ENCODE measurements around the gene C16orf92.

The C16orf92 gene

GRCh38 chr16:29988346-29989075 is 34.5 kb upstream of the C16orf92 start:
- DNase-seq (ENCODE audit: extremely low read depth in 1 of 2, low read depth in 1 of 2), result no peak

GRCh38 chr16:29989111-29989858 is 33.7 kb upstream of the C16orf92 start:
- DNase-seq (ENCODE audit: extremely low read depth in 1 of 2, low read depth in 1 of 2), result no peak

GRCh38 chr16:29990034-29990433 is 33.0 kb upstream of the C16orf92 start:
- DNase-seq (ENCODE audit: extremely low read depth in 1 of 2, low read depth in 1 of 2), result no peak

GRCh38 chr16:29990883-29991570 is 32.0 kb upstream of the C16orf92 start:
- DNase-seq (ENCODE audit: extremely low read depth in 1 of 2, low read depth in 1 of 2), result no peak

GRCh38 chr16:29991571-29991904 is 31.5 kb upstream of the C16orf92 start:
- no peak for DNase-seq (ENCODE audit: extremely low read depth in 1 of 2, low read depth in 1 of 2)

DNA sequence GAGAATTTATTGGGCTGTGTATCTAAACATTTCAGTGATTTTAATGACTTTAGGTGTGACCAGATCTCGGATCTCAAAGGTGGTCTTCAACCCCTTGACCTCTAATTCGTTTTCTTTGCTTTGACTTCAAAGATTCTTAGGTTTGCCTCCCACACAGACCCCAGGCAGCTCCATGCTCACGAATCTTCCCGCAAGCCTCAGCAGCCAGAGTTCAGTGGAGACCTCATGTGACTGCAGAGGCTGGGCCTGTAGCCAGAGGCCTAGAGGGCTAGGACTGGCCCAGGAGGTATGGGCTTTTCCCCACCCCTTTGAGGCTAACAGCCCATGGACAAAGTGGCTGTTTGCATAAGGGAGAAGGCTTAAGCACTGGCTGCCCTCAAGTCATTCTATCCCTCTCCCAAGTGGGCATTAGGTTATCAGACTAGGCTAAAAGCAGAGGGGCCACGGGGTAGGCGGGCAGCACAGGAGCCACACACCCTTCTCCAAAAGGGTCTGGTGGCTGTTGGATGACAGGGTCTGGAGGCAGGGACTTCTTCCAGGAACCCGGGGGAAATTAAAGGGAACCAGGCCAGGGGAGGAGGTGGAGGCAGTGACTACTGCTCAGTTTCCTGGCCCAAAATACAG is 30.5 kb upstream of the C16orf92 start:
- DNase-seq (ENCODE audit: extremely low read depth in 1 of 2, low read depth in 1 of 2), result no peak

DNA sequence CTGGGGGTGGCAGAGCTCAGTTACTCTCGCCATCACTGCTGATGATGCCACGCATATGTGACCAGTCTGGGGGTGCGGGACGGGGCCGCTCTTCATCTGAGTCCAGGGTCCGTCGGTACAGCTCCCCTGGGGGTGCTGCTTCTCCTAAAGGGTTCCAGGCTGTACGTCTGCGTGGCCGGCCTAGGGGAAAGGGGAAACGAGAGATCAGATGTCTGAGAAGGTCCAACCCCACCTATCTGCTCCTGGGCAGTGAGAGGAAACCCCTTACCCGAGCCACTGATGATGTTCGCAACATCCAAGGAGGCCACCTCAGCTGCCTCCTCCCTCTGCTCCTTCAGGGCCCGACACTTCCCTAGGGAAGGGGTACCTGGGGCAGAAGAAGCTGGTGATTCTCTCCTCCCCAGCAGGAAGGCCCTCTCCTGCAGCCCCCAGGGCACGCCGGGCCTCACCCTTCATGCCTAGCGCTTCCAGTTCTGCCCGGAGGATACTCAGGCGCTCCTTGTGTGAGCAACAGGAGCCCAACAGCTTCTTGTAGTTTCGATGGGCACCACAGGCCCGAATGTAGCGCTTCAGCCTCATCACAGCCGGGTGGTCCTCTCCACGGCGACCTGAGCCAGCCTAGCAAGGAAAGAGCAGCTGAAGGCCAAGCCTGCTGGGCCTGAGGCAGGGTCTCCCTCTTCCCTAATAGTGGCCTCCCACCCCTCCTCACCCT is 29.7 kb upstream of the C16orf92 start:
- no peak for DNase-seq (ENCODE audit: extremely low read depth in 1 of 2, low read depth in 1 of 2)

DNA sequence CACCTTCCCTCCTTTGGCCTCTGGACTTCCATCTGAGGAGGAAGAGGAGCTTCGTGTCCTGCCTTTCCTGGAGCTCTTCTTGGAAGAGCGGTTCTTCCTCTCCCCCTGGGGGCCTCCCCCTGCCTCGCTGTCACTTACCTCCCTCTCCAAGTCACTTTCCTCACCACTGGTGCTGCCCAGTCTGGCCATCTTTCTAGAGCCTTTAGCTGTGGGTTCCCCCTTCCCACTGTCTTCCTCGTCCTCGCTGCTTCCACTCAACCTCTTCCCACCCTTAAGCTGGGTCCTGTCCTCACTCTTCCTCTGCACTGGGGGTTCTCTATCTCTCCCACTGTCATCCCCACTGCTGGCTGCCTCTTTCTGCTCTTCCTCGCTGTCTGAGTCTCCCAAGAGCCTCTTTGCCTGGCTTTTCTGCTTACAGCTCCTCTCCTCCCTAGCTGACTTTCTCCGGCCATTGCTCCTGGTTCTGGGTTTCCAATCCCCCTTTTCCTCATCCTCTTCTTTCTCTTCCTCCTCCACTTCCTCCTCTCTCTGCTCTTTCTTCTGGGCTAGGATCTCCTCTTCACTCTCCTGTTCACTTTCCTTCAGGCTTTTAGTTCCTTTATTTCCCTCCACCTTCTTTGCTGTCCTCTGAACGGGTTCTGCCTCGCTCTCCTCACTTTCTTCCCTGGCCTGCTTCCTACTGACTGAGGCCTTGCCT is 28.9 kb upstream of the C16orf92 start:
- DNase-seq (ENCODE audit: extremely low read depth in 1 of 2, low read depth in 1 of 2), result no peak

DNA sequence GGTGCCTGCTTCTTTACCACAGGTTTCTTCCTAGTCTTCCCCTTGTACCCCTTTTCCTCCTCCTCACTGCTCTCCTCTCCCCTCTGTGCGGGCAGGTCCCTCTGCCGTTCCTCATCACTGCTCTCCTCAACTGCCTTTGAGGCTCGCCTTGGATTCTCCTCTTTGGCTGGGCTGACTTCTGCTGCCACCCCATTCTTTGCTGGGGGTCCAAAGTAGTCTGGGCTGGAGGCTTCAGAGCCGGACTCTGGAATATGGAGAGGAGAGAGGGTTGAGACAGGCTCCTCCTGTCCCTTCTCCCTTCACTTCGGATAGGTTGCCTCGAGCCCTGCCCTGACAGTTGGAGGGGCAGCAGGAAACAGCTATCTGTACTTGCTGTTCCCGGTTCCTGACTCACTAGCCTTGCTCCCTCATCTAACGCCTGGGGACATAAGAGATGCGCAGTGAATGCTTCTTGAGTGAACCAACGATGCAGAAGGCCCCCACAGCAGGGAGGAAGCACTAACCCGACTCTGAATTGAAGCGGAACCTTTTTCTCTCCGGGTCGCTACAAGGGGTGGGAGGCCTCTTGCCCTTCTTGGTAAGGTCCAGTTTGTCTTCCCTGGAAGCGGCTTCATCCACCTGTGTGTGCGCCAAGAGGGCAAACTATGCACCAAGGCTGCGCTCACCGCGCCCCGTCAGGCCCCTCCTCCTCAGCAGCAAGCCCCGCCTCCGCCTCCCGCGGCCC is 28.2 kb upstream of the C16orf92 start:
- peak; percentile 55 for DNase-seq (ENCODE audit: extremely low read depth in 1 of 2, low read depth in 1 of 2)

DNA sequence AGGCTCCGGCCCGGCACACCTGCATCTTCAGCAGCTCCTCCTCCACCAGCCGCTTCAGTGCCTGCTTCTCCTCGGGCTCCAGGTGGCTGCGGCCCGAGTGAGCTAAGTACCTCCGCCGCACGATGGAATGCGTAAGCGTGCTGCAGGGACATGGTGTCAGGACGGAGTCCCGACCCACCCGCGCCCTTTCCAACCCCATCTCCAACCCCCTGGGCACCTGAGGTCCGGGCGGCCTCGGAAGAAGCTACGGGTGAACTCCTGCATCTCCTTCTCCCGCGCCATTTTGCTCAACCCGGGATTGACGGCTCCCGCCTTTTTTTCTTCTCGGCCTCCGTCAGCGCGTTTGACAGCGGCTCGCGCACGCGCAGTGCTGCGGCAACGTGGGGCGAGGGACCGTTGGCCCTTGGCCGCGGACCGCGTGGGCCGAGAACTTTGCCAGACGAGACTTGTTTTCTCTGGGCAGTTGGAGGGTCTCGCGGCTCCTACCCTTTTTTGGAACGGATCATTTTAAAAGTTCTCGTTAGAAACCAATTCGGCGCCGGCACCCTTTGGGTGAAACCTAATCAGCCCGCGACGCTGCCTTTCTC is 27.6 kb upstream of the C16orf92 start, which contains the start of gene HIRIP3:
HIRIP3 (minus strand) TSS at position 294 of the 587 bp plus-strand sequence; CDS start at position 282, 12 bp downstream.
- DNase-seq (ENCODE audit: extremely low read depth in 1 of 2, low read depth in 1 of 2), result peak; percentile 73 to 81

DNA sequence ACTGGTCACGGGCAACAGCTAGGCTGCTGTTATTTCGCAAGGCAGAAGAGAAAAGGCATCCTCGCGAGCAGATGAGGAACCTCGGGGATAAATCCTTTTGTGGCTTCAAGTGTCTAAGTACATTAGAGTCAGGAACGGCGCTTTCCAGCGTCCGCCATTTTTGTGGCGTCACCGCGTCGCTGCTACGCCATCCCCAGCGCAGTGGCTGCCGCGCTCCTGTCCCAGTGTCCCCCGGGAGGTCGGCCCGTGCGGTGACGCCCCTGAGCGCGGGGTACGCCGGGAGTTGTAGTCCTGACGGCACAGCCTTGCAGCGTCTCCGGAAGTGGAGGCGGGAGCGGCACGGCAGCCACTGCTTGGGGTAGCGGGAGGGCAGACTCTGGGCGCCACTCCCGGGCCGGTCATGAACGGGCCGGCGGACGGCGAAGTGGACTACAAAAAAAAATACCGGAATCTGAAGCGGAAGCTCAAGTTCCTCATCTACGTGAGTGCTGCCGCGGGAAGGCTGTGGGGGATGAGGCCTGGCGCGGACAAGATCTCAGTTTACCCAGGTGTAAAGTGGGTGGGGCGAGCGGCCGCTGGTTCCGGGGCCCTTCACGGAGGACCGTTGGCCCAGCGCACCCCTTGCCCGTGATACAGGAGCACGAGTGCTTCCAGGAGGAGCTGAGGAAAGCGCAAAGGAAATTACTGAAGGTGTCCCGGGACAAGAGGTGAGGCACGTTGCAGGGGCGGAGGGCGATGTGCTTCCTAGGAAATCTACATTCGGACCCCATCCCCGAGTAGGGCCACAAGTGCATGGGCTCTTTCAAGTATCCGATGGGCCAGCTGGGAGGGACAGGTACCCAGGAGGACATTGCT is 26.9 kb upstream of the C16orf92 start, which contains the start of gene INO80E:
INO80E (plus strand) TSS at position 331 of the 855 bp plus-strand sequence; CDS start at position 401, 70 bp downstream.
- peak; percentile 99 for DNase-seq (ENCODE audit: extremely low read depth in 1 of 2, low read depth in 1 of 2)

GRCh38 chr16:29996766-29997250 is 26.2 kb upstream of the C16orf92 start:
- no peak for DNase-seq (ENCODE audit: extremely low read depth in 1 of 2, low read depth in 1 of 2)

DNA sequence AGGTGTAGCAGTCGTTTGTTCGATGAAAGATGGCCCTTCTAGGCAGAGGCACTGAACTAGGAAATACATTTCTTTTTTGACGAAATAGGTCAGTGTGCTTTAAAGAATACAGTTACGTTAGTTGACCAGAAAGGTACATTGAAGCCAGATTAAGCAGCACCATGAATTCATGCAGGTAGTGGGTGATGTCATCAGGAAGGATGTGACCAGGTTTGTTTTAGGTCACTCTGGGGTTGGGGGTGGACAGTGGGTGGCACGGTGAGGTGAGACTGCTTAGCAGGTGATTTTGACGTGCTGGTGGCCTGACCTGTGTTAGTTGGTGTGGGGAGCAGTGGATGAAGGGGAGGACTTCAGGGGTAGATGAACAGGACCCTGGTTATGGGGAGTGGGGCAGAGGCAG is 23.4 kb upstream of the C16orf92 start:
- no peak for DNase-seq (ENCODE audit: extremely low read depth in 1 of 2, low read depth in 1 of 2)

DNA sequence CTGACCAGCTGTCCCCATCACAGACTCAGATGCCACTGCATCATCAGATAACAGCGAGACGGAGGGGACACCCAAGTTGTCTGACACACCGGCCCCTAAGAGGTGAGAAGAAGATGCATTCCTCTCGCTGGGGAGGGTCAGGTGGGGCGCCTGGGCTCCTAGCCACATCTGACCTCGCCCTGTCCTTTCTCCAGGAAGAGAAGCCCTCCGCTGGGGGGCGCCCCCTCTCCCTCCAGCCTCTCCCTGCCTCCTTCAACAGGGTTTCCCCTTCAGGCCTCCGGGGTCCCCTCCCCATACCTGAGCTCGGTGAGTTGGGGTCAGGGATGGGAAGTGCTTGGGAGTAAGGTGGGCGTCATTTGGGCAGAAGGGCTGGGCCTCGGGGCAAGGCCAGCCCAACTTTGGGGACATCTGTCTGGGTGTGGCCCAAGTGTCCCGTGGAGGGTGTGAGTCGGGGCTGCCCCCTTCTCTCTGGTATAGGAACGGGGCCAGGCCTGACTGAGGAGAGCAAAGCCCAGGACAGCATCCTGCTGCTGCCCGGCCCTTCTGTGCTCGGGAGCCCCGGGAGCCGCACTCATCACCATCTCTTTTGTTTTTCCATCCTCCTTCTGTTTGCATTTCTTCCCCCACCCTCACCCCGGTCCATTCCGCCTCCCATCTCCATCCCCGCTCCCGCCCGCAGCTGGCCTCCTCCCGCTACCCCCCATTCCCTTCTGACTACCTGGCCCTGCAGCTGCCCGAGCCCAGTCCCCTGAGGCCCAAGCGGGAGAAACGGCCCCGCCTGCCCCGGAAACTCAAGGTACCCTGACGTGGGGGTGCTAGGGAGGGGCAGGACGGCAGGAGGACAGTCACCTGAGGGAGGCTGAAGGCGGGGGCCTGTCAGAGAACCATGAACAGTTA is 22.0 kb upstream of the C16orf92 start:
- DNase-seq (ENCODE audit: extremely low read depth in 1 of 2, low read depth in 1 of 2), result no peak

DNA sequence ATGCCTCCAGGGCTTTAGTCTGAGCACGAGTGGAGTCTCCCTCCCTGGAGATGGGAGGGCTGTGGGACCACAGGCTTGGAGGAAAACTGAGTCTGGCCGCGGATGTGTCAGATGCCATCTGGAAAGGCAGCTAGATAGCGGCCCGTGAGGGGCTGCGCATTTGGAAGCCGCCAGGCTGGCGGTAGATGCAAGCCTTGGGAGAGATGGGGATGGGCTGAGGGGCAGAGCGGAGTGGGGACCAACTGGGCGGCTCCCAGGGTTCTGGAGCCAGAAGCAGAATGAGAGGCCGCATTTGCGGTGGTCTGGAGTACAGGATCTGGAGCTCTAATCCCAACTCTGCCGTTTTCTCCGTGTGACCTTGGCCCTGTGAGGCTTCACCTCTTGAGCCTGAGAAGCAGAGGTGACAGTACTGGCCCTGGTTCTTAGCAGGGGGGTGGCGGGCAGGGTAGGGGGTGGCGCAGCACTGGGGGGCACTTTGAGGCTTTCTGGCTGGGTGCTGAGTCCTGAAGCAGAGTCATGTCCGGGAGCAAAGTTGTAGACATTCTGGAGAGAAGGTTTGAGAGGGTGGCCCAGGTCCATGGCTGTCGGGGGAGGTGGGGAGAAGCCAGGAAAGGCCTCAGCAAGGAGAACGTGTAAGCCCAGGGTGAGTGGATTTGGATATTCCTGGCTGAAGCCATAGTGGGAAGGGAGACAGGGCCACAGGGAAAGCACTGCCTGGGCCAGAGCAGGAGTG is 20.2 kb upstream of the C16orf92 start:
- DNase-seq (ENCODE audit: extremely low read depth in 1 of 2, low read depth in 1 of 2), result no peak

All from stimulated activated CD8-positive, alpha-beta memory T cell treated with anti-CD3 and anti-CD28 coated beads, Interleukin-7, amount 100 ng/mL, for 48 hours (primary cell).